Fibroblast of villous mesenchyme (primary cell): ENCODE measurements around the gene LRP1-AS. TPM values are rescaled to one million over a fixed set of nuclear protein-coding genes. Genes with fewer than 3 reads are reported as not detected.
A peak's percentile ranks its signal among the peaks of the same experiment; 100 is the strongest.

ENCODE experiments used
- DNase-seq: peaks from one replicate; pipeline ENCODE4 v3.0.0-alpha.2; 2010; ENCODE audit warnings: low read depth
- H3K4me3 ChIP-seq: 2 replicates; pipeline ENCODE4 v1.5.1; 2011; ENCODE audit warnings: low read depth, mild to moderate bottlenecking, low read length
- total RNA-seq: library from RNA; depleted of rRNA; stranded (reverse); fragments of >200 nt; gene quantifications from 2 replicates; pipeline ENCODE4 v1.2.3, GENCODE V29; 2012
- TF ChIP-seq, protein P1 (sequence below): IDR thresholded peaks from 2 replicates; pipeline ENCODE4 v1.5.1; 2012; ENCODE audit warnings: low read depth, mild to moderate bottlenecking, low read length; ENCODE audit not compliant: insufficient read depth

The LRP1-AS gene
- total RNA-seq, 1 donor: not detected

DNA sequence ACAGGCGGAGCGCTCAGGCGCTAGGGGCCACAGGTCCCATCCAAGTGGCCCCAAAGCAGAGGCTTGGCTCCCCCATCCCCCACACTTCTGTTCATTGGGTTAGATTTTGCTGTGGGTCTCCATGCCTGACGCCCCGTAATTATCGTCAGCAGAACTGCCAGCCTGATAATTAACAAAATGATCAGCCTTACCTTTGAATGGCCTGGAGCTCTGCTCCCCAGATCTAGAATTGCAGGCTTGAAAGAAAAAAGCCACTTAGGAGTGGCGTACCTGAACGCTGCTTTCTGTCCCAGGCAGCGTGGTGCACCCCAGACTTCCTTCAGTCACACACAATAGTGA is 28.7 kb upstream of the LRP1-AS start:
- DNase-seq: no peak
- H3K4me3 ChIP-seq: no peak overlapping the region
- TF ChIP-seq, protein P1, sequence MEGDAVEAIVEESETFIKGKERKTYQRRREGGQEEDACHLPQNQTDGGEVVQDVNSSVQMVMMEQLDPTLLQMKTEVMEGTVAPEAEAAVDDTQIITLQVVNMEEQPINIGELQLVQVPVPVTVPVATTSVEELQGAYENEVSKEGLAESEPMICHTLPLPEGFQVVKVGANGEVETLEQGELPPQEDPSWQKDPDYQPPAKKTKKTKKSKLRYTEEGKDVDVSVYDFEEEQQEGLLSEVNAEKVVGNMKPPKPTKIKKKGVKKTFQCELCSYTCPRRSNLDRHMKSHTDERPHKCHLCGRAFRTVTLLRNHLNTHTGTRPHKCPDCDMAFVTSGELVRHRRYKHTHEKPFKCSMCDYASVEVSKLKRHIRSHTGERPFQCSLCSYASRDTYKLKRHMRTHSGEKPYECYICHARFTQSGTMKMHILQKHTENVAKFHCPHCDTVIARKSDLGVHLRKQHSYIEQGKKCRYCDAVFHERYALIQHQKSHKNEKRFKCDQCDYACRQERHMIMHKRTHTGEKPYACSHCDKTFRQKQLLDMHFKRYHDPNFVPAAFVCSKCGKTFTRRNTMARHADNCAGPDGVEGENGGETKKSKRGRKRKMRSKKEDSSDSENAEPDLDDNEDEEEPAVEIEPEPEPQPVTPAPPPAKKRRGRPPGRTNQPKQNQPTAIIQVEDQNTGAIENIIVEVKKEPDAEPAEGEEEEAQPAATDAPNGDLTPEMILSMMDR: no peak

DNA sequence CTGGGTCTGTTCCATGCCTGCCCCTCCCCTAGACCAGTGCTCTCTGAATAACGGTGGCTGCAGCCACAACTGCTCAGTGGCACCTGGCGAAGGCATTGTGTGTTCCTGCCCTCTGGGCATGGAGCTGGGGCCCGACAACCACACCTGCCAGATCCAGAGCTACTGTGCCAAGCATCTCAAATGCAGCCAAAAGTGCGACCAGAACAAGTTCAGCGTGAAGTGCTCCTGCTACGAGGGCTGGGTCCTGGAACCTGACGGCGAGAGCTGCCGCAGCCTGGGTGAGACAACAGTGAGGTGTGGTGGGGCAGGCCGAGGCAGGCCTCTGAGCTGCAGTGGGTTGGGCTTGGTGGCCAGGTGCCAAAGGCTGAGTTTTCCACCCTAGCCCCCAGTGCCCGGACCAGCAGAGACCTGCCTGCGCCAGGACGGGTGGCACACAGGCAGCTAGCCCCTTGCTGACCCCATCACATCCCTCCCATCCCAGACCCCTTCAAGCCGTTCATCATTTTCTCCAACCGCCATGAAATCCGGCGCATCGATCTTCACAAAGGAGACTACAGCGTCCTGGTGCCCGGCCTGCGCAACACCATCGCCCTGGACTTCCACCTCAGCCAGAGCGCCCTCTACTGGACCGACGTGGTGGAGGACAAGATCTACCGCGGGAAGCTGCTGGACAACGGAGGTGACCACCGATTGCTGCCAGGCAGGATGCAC is 28.2 kb upstream of the LRP1-AS start:
- TF ChIP-seq, protein P1: peak; percentile 77
- peak; percentile 80 for DNase-seq
- H3K4me3 ChIP-seq: no peak overlapping the region

DNA sequence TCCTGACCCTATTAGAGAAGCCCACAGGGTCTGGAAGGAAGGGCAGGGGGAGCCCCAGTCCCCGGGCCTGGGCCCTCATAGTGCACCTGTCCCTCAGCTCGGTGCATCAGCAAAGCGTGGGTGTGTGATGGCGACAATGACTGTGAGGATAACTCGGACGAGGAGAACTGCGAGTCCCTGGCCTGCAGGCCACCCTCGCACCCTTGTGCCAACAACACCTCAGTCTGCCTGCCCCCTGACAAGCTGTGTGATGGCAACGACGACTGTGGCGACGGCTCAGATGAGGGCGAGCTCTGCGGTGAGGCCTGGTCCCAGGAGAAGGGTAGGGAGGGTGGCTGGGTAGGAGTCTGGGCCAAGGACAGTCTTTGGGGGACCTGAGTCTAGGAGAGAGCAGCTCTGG is 26.3 kb upstream of the LRP1-AS start:
- H3K4me3 ChIP-seq: no peak overlapping the region
- no peak for DNase-seq
- TF ChIP-seq, protein P1: no peak

DNA sequence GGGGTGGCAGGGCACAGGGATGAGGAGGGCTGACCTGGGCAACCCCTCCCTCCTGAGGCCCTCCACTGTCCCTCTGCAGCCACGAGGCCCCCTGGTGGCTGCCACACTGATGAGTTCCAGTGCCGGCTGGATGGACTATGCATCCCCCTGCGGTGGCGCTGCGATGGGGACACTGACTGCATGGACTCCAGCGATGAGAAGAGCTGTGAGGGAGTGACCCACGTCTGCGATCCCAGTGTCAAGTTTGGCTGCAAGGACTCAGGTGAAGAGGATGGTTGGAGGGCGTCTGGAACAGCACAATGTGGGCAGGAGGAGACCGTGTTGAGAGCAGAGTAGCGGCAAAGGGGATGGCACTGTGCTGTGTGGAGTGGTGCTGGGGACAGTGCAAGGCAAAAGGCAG is 25.7 kb upstream of the LRP1-AS start:
- no peak for DNase-seq
- TF ChIP-seq, protein P1: peak; percentile 60
- no peak overlapping the region for H3K4me3 ChIP-seq

DNA sequence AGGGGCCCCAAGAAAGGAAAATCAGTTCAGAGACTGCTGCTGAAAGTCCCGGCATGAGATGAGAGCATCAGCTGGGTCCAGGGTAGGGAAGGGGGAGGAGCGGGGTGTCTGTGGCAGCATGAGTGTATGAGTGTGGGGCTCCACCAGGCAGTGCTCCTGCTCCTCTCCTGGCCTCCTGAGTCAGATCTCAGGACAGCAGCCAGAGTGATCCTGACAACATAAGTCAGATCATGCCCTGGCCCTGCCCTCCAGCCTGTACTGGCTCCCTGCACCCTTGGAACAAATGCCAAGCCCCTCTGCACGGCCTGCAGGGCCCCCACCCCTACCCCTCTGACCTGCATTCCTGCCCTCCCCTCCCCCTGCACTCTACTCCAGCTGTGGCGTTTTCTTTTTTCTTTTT is 24.2 kb upstream of the LRP1-AS start:
- TF ChIP-seq, protein P1: peak; percentile 5
- H3K4me3 ChIP-seq: no peak overlapping the region
- DNase-seq: peak; percentile 54

DNA sequence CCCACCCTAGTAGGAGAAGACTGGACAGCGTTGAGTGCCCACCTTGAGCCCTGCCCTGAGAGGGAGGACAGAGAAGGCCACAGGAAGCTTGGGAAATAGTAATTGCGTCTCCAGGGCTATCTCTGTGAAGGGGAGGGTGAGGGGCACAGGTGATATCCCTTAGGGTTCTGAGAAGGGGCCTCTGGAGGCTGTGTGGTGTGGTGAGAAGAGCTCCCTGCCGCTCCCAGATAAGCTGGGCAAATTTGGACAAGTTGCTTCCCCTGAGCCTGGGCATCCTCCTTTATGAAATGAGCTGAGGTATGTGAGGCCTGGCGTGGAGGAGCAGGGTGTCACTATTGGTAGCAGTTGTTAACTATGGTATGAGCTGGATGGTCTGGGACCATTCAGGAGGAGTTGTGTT is 23.5 kb upstream of the LRP1-AS start:
- H3K4me3 ChIP-seq: no peak overlapping the region
- TF ChIP-seq, protein P1: no peak
- DNase-seq: no peak

DNA sequence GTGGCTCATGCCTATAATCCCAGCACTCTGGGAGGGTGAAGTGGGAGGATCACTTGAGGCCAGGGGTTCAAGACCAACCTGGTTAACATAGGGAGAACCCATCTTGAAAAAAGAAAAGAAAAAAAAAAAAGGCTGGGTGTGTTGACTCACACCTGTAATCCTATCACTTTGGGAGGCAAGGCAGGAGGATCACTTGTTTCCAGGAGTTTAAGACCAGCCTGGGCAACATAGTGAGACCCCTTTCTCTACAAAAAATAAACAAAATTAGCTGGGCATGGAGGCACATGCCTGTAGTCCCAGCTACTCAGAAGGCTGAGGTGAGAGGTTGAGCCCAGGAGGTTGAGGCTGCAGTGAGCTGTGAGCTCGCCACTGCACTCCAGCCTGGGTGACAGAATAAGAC is 23.0 kb upstream of the LRP1-AS start:
- no peak for DNase-seq
- TF ChIP-seq, protein P1: no peak

More for the DNA sequence above, 23.0 kb upstream of the LRP1-AS start:
- no peak overlapping the region for H3K4me3 ChIP-seq
